ENCODE data around the gene NSRP1.

- TF ChIP-seq, protein P1, sequence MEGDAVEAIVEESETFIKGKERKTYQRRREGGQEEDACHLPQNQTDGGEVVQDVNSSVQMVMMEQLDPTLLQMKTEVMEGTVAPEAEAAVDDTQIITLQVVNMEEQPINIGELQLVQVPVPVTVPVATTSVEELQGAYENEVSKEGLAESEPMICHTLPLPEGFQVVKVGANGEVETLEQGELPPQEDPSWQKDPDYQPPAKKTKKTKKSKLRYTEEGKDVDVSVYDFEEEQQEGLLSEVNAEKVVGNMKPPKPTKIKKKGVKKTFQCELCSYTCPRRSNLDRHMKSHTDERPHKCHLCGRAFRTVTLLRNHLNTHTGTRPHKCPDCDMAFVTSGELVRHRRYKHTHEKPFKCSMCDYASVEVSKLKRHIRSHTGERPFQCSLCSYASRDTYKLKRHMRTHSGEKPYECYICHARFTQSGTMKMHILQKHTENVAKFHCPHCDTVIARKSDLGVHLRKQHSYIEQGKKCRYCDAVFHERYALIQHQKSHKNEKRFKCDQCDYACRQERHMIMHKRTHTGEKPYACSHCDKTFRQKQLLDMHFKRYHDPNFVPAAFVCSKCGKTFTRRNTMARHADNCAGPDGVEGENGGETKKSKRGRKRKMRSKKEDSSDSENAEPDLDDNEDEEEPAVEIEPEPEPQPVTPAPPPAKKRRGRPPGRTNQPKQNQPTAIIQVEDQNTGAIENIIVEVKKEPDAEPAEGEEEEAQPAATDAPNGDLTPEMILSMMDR (IDR thresholded peaks at IDR 0.05) = no peak
- no peak for TF ChIP-seq EP300 (IDR thresholded peaks at IDR 0.05)
- no peak for TF ChIP-seq POLR2A (IDR thresholded peaks at IDR 0.05)
Observed at GRCh38 chr17:30186761-30187160, 70.1 kb downstream of the NSRP1 start.
